ENCODE measurements around the gene IMPA2.
"Not testable (repeated sequence)": the region's sequence is repeated elsewhere in the genome, so short reads cannot be mapped to it uniquely, and the experiment has no call there.

IMPA2 gene

DNA sequence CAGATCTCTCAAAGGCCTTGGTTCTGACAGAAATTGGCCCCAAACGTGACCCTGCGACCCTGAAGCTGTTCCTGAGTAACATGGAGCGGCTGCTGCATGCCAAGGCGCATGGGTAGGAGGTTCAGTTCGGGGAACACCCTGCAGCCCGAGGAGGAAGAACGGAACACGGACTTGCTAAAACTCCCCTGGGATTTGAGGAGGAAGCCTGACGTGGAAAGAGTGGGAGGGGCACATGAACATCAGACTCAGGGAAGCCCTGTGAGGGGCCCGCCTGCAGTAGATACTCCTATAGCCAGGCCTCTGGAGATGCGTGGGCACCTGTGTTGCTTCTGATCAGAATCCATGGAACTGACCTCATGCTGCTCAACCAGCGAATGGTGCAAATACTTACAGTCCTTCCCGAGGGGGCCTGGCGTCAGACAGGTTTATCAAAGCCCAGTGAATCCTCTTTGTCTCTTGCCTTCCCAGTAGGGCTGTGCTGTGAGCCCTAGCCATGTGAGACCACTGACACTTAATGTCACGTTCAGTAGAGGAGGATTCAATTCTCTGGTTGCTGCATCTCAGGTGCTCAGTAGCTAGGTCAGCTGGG is 46.8 kb downstream of the IMPA2 start:
- no peak for DNase-seq (ENCODE audit: low read depth in 2 of 2)

DNA sequence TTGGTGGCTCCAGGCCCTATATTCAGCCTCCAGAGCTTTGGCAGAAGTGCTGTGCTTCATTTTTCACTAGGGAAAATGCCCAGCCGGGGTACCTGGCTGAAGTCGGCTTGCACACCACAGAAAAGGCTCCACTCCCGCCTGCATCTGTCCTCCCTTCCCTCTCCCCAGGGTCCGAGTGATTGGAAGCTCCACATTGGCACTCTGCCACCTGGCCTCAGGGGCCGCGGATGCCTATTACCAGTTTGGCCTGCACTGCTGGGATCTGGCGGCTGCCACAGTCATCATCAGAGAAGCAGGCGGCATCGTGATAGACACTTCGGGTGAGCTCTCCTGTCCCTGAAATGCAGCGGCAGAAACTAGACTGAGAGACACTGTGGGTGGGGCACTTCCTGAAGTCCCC is 47.4 kb downstream of the IMPA2 start:
- no peak for DNase-seq (ENCODE audit: low read depth in 2 of 2)

DNA sequence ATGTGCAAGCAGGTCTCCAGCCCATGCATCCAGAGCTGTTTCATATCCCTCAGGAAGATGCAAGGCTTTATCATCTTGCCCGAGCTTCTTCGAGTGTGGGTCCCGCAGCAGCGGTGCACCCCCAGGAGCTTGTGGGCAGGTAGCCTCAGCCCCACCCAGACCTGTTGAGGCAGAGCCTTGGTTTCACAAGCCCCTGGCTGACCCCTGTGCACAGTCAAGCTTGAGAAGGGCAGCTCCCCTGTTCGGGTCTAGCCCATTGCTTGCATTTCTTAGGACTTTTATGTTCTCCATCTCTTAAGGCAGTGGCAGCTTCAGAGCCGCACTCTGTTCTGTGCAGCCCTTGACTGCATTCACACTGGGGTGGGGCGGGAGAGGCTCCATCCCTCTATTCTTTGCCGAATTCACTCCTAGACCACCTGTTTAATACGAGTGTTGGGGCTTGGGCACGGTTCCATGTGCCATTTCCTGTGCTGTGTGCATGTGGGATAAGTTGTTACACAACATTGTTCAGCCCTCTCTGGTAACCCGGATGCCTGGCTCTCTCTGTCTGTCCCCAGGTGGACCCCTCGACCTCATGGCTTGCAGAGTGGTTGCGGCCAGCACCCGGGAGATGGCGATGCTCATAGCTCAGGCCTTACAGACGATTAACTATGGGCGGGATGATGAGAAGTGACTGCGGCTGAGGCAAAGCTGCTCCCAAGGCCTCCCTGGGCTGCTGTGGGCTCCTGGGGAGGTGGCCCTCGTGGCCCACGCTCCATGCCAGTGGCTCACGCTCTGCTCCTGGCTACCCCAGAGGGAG is 48.7 kb downstream of the IMPA2 start:
- no peak for DNase-seq (ENCODE audit: low read depth in 2 of 2)

- no peak for DNase-seq (ENCODE audit: low read depth in 2 of 2)
These were observed 49.4 kb downstream of the IMPA2 start for GRCh38 chr18:12030670-12031069.

DNA sequence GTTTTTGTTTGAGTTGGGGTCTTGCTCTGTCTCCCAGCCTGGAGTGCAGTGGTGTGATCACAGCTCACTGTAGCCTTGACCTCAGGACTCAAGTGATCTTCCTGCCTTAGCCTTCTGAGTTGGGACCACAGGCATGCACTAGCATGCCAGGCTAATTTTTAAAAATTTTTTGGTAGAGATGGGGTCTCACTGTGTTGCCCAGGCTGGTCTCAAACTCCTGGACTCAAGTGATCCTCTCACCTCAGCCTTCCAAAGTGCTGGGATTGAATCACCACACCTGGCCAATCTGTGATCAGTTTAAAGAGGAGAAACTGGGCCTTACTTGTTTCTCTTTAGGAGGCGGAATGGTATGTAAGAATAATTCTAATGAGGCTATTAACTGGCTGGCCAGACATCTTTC is 49.9 kb downstream of the IMPA2 start:
- DNase-seq (ENCODE audit: low read depth in 2 of 2) = no peak

GRCh38 chr18:12031846-12032245 is 50.5 kb downstream of the IMPA2 start:
- DNase-seq (ENCODE audit: low read depth in 2 of 2) = no peak

GRCh38 chr18:12032786-12033642 is 51.7 kb downstream of the IMPA2 start:
- DNase-seq (ENCODE audit: low read depth in 2 of 2) = no peak

- no peak for DNase-seq (ENCODE audit: low read depth in 2 of 2)
These were observed 52.3 kb downstream of the IMPA2 start for GRCh38 chr18:12033643-12034025.

DNA sequence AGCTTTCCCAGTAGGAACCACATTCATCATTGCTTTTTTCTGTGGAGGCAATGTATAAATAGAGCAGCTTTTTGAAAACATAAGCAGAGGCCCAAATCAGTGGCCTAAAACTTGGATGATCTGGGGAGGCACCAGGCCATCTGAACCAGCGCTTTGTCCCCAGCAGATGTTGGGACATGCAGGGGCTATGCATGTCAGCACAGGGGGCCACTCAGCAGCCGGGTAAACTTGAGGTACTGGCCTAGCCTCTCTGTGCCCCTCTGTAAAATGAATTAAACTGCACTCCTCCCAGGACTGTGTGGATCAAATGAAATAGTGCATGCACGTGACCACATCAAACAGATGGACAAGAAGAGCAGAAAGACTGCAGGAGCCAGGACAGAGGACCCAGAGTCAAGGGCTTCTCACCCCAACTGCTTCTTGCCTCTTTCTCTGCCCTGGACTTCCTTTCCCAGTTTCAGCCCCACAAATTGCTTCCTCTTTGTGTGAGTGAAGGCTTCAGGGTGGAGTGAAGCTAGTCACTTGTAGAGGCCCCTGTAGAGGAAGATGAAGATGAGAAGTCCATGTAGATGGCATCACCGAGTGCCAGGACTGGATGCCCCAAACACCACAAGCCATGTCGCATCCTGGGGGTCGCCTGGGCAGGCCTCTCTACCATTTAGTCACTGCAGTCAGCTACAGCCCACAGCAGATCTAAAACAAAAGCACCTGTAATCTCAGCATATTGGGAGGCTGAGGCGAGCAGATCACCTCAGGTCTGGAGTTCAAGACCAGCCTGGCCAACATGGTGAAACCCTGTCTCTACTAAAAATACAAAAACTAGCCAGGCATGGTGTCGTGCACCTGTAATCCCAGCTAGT is 53.2 kb downstream of the IMPA2 start:
- no peak for DNase-seq (ENCODE audit: low read depth in 2 of 2)

GRCh38 chr18:12035481-12035880 is 54.2 kb downstream of the IMPA2 start:
- no peak for DNase-seq (ENCODE audit: low read depth in 2 of 2)

DNA sequence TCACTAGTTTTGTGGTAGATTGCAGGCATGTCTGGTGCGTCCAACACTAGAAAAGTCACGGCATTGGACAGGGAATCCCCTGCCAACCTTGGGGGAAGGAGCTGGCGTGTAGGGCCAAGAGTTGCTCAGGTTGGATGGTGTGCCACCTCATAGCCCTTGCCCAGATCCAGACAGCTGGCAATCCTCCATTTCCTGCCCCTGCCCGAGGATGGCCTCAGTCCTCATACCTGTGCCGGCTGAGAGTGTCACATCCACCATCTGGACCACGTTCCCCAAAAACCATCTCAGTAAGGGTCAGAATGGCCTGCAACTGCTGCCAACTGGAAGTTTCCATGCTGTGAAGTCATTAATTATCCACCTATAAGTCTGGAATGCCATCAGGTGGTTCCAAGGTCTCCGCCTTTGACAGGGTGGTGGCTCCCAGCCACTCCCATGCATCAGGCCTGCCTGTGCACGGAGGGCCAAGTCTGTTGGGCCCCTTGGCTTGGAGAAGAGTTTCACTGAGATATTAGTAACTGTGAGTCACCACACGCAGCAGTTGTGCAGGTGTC is 55.0 kb downstream of the IMPA2 start:
- no peak for DNase-seq (ENCODE audit: low read depth in 2 of 2)

DNA sequence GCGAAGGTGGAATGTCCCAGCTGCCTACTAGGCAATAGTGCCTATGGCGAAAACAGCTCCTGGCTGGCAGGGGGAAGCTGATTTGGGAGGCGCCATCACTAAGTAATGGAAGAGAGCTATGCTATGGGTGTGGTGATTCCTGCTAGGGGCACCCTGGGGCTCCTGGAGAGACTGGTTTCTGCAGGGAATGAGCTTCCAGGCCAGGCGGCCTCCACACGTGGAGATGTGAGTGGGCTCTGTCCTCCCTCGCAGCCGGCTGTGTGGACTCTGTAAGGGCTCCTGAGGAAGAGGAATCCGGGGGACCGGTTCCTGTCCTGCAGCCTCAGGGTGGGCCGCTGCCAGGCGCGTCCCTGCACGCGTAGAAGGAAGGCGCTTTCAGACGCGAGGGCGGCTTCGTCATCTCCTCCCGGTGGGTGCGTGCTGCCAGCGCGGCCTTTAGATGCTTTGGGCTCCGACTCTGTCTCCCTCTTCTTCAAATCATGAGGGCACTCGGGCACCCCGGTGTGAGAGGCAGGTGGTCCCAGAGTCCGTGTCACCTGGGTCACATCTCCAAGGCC is 56.9 kb downstream of the IMPA2 start:
- peak in 1 of 2 donors; percentile 28 for DNase-seq (ENCODE audit: low read depth in 2 of 2)

GRCh38 chr18:12038639-12039539 is 57.6 kb downstream of the IMPA2 start:
- DNase-seq (ENCODE audit: low read depth in 2 of 2) = peak; percentile 70 to 71

- DNase-seq (ENCODE audit: low read depth in 2 of 2) = not testable (repeated sequence)
These were observed 58.2 kb downstream of the IMPA2 start for GRCh38 chr18:12039540-12039930.

DNA sequence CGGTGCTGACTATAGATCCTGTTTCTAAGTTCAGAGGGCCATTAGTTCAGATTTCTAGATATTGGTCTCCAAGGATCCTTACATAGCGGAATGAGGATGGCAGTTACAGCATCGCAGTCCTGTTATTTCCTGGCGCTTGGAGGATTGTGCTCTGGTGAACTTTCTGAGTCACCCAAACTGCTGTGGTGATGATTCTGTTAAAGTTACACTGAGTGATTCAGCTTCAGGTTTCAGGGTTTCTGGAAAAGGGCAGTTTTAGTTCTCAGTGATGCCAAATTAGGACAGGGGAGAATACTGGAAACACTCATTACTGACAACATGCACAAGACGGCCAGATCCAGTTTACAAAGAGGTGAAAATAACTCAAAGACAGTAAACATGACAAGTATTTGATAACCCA is 60.3 kb downstream of the IMPA2 start:
- no peak for DNase-seq (ENCODE audit: low read depth in 2 of 2)

DNA sequence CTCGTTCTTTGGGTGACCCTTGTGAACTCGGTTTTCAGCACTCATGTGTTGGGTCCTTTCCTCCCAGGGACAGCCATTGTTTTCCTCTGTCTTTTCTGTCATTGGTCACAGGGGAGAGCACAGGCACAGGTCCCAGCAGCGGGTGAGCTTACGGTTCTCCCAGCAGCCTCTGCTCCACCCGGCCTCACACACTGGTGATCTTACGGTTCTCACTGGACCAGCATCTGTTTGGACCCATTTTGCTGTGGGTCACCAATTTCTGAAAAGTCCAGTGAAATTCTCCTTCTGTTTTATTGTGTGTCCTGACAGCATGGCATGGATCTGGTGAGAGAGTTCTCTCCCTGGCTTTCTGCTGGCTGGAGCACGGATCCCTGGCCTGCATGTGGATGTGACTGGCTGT is 62.5 kb downstream of the IMPA2 start:
- DNase-seq (ENCODE audit: low read depth in 2 of 2) = no peak

DNA sequence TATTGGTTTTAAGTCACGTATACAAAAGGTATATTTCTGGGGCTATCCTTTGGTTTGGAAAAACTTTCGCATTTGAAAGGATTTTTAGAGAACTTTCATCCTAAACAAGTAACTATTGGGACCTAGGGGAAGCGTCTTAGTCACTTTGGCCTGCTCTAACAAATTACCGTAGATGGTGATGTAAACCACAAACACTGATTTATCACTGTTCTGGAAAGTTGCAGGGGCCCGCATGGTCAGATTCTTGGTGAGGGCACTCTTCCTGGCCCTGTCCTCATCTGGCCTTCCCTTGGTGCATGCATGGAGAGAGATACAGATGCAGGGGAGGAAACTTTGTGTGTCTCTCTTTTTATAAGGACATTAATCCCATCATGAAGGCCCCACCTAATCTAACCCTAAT is 63.3 kb downstream of the IMPA2 start:
- DNase-seq (ENCODE audit: low read depth in 2 of 2) = no peak

GRCh38 chr18:12046046-12046750 is 64.9 kb downstream of the IMPA2 start:
- DNase-seq (ENCODE audit: low read depth in 2 of 2) = no peak

- no peak for DNase-seq (ENCODE audit: low read depth in 2 of 2)
These were observed 65.5 kb downstream of the IMPA2 start for GRCh38 chr18:12046751-12047335.
